Mesendoderm (in vitro differentiated cells): ENCODE results near the gene ITSN1.

Source experiments
- DNase-seq: peaks from one replicate; pipeline ENCODE4 v3.0.0; 2013
- H2AK5ac ChIP-seq: 2 replicates; pipeline ENCODE4 v1.6.1; 2013; ENCODE audit warnings: low read length, inconsistent platforms
- H2BK120ac ChIP-seq: 2 replicates; pipeline ENCODE4 v1.6.1; 2013; ENCODE audit warnings: low read depth, mild to moderate bottlenecking, low read length, moderate library complexity, mixed read lengths
- H2BK15ac ChIP-seq: replicated peaks from 2 replicates; pipeline ENCODE4 v1.6.1; 2013; ENCODE audit warnings: low read depth, mild to moderate bottlenecking, moderate library complexity
- H2BK5ac ChIP-seq: 2 replicates; pipeline ENCODE4 v1.6.1; 2013; ENCODE audit warnings: low read length, inconsistent platforms
- H3K18ac ChIP-seq: 2 replicates; pipeline ENCODE4 v1.6.1; 2013; ENCODE audit warnings: mild to moderate bottlenecking, low read length, mixed read lengths
- H3K23ac ChIP-seq: one replicate; pipeline ENCODE4 v1.6.1; 2013; ENCODE audit warnings: low read length
- H3K27ac ChIP-seq: 2 replicates; pipeline ENCODE4 v1.5.1; 2013; ENCODE audit warnings: low read depth, mild to moderate bottlenecking, inconsistent platforms, low read length, moderate library complexity
- H3K27me3 ChIP-seq: 2 replicates; pipeline ENCODE4 v1.6.1; 2013; ENCODE audit warnings: low read length, control low read depth, mild to moderate bottlenecking, inconsistent platforms; ENCODE audit not compliant: insufficient read depth, poor library complexity
- H3K36me3 ChIP-seq: 2 replicates; pipeline ENCODE4 v1.6.1; 2013; ENCODE audit warnings: low read length, inconsistent platforms; ENCODE audit not compliant: control insufficient read depth, insufficient read depth
- H3K4ac ChIP-seq: one replicate; pipeline ENCODE4 v1.6.1; 2013; ENCODE audit warnings: low read depth, mild to moderate bottlenecking, low read length, moderate library complexity
- H3K4me1 ChIP-seq: 2 replicates; pipeline ENCODE4 v1.6.1; 2013; ENCODE audit warnings: low read depth, low read length, inconsistent platforms; ENCODE audit not compliant: control insufficient read depth
- H3K4me2 ChIP-seq: 2 replicates; pipeline ENCODE4 v1.6.1; 2013; ENCODE audit warnings: low read length
- H3K4me3 ChIP-seq: 2 replicates; pipeline ENCODE4 v1.5.1; 2013; ENCODE audit warnings: mild to moderate bottlenecking, low read length
- H3K56ac ChIP-seq: one replicate; pipeline ENCODE4 v1.6.1; 2013; ENCODE audit warnings: low read length
- H3K79me1 ChIP-seq: 2 replicates; pipeline ENCODE4 v1.6.1; 2013; ENCODE audit warnings: low read length, inconsistent platforms
- H3K79me2 ChIP-seq: 2 replicates; pipeline ENCODE4 v1.6.1; 2013; ENCODE audit warnings: mild to moderate bottlenecking, low read length; ENCODE audit not compliant: control insufficient read depth, insufficient read depth
- H3K9ac ChIP-seq: 2 replicates; pipeline ENCODE4 v1.6.1; 2013; ENCODE audit warnings: low read length, inconsistent platforms
- H4K5ac ChIP-seq: one replicate; pipeline ENCODE4 v1.6.1; 2013; ENCODE audit warnings: low read length
- H4K8ac ChIP-seq: one replicate; pipeline ENCODE4 v1.6.1; 2013; ENCODE audit warnings: low read depth, mild to moderate bottlenecking, control low read depth, low read length, moderate library complexity
- WGBS: extraction: QIAGEN DNeasy Blood & Tissue Kit; methylation state at CpG from one replicate; pipeline ENCODE4 v1.1.7; 2013; ENCODE audit warnings: low lambda C conversion rate, missing lambda C conversion rate; ENCODE audit not compliant: insufficient coverage; ENCODE audit errors: extremely low coverage; 5-methylcytosine and 5-hydroxymethylcytosine counted together

ITSN1 gene

GRCh38 chr21:33881689-33882440 is 239.6 kb downstream of the ITSN1 start:
- Histone ChIP-seq H3K79me1 (no peaks in the 10 kb centered on the region), H3K79me2 (no peaks in the 10 kb centered on the region), H3K4ac (no peak overlapping the region), H3K4me3 (no peak overlapping the region), H3K4me1 (no peaks in the 10 kb centered on the region), H3K27ac (no peak overlapping the region), H2BK15ac (no peak overlapping the region), H2BK120ac (no peak overlapping the region), H2AK5ac (no peak overlapping the region), H3K56ac (no peak overlapping the region), H3K36me3 (no peaks in the 10 kb centered on the region), H2BK5ac (no peak overlapping the region), H3K4me2 (no peak overlapping the region), H3K23ac (no peak overlapping the region), H3K9ac (no peak overlapping the region), H4K5ac (no peak overlapping the region), H4K8ac (no peak overlapping the region), H3K27me3 (no peaks in the 10 kb centered on the region), H3K18ac (no peak overlapping the region)
- DNase-seq, result no peak
- WGBS, result no CpG with 5 or more reads among the region's 9 CpGs

DNA sequence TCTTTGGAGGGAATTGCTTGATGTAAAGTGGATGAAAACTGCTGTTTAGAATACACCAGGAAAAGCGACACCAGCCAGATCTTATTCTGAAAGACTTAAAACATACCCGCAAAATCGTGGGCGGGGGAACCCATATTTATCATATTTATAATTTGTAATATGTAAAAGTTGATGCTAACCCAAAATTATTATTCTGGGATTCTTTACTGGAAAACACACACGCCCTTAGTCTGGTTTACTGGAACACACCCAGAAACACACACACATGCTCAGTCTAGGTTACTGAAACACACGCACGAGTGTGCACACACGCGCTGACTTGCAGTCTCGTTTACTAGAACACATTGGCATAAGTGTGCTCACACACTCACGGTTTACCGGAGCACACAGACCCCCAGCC is 240.8 kb downstream of the ITSN1 start:
- no peaks in the 10 kb centered on the region for H3K36me3 ChIP-seq
- no peaks in the 10 kb centered on the region for H3K79me1 ChIP-seq
- H3K27me3 ChIP-seq, result no peaks in the 10 kb centered on the region
- no peak overlapping the region for H3K4me2 ChIP-seq
- H2AK5ac ChIP-seq, result no peak overlapping the region
- no peak overlapping the region for H3K56ac ChIP-seq
- no peak overlapping the region for H3K4ac ChIP-seq
- no peak overlapping the region for H3K23ac ChIP-seq
- H3K79me2 ChIP-seq, result no peaks in the 10 kb centered on the region
- no CpG with 5 or more reads among the region's 12 CpGs for WGBS
- H4K8ac ChIP-seq, result no peak overlapping the region
- H2BK5ac ChIP-seq, result no peak overlapping the region
- H3K18ac ChIP-seq, result no peak overlapping the region
- H3K4me1 ChIP-seq, result no peaks in the 10 kb centered on the region
- no peak overlapping the region for H2BK120ac ChIP-seq
- no peak for DNase-seq
- H3K4me3 ChIP-seq, result no peak overlapping the region
- no peak overlapping the region for H4K5ac ChIP-seq
- H2BK15ac ChIP-seq, result no peak overlapping the region
- no peak overlapping the region for H3K9ac ChIP-seq
- no peak overlapping the region for H3K27ac ChIP-seq

GRCh38 chr21:33884376-33885171 is 242.3 kb downstream of the ITSN1 start:
- no CpG with 5 or more reads among the region's 20 CpGs for WGBS
- Histone ChIP-seq H3K4me1 (no peaks in the 10 kb centered on the region), H3K79me1 (no peaks in the 10 kb centered on the region)

DNA sequence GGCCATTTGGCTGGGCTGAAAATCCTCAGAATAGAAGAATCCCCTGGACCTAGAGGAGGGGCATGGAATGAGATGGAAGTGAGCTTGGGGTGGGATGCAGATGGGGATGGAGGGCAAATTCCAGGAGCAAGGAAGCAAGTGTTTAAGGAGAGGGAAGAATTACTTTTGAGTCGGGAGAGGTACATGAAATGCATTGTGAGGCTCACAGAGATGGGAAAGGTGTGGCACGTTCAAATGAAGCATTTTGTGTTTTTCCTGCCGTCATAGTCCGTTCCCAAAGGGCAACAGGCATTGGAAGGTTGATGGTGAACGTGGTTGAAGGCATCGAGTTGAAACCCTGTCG is 242.8 kb downstream of the ITSN1 start:
- H3K79me1 ChIP-seq, result no peaks in the 10 kb centered on the region
- H3K27me3 ChIP-seq, result no peaks in the 10 kb centered on the region
- H4K8ac ChIP-seq, result no peak overlapping the region
- H3K4ac ChIP-seq, result no peak overlapping the region
- DNase-seq, result no peak
- H3K27ac ChIP-seq, result no peak overlapping the region
- no peak overlapping the region for H3K56ac ChIP-seq
- H4K5ac ChIP-seq, result no peak overlapping the region
- WGBS, result no CpG with 5 or more reads among the region's 7 CpGs
- no peak overlapping the region for H3K4me3 ChIP-seq
- H3K18ac ChIP-seq, result no peak overlapping the region
- H2BK15ac ChIP-seq, result no peak overlapping the region
- H3K4me2 ChIP-seq, result no peak overlapping the region
- H3K23ac ChIP-seq, result no peak overlapping the region
- no peak overlapping the region for H2BK5ac ChIP-seq
- no peak overlapping the region for H3K9ac ChIP-seq
- H3K79me2 ChIP-seq, result no peaks in the 10 kb centered on the region
- no peaks in the 10 kb centered on the region for H3K36me3 ChIP-seq
- H2BK120ac ChIP-seq, result no peak overlapping the region
- H2AK5ac ChIP-seq, result no peak overlapping the region
- H3K4me1 ChIP-seq, result no peaks in the 10 kb centered on the region

More at GRCh38 chr21:33884376-33885171, 242.3 kb downstream of the ITSN1 start:
- H3K36me3 ChIP-seq, result no peaks in the 10 kb centered on the region
- no peak overlapping the region for H3K4ac ChIP-seq
- H3K27ac ChIP-seq, result no peak overlapping the region
- no peak overlapping the region for H2BK120ac ChIP-seq
- no peaks in the 10 kb centered on the region for H3K27me3 ChIP-seq
- H2AK5ac ChIP-seq, result no peak overlapping the region
- no peak overlapping the region for H3K23ac ChIP-seq
- no peak for DNase-seq
- no peak overlapping the region for H3K18ac ChIP-seq
- H2BK5ac ChIP-seq, result no peak overlapping the region
- no peaks in the 10 kb centered on the region for H3K79me2 ChIP-seq
- H4K5ac ChIP-seq, result no peak overlapping the region
- no peak overlapping the region for H4K8ac ChIP-seq
- no peak overlapping the region for H3K4me2 ChIP-seq
- H3K56ac ChIP-seq, result no peak overlapping the region
- no peak overlapping the region for H3K9ac ChIP-seq
- H3K4me3 ChIP-seq, result no peak overlapping the region
- H2BK15ac ChIP-seq, result no peak overlapping the region

DNA sequence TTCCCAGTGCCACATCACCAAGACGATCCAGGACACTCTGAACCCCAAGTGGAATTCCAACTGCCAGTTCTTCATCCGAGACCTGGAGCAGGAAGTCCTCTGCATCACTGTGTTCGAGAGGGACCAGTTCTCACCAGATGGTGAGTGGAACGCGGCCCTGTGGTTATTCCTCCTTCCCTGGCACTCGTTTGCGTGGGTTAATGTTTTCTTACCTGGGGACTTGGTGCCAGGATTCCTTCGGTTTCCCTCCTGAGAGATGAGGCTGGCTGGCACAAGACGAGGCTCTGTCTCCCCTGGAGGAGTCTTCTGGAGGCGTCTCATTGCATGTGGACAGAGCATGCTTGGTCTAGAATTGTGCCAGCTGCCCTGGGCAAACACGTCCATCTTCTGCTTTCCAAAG is 244.0 kb downstream of the ITSN1 start:
- Histone ChIP-seq H4K8ac (no peak overlapping the region), H3K79me1 (no peaks in the 10 kb centered on the region), H3K4me1 (no peaks in the 10 kb centered on the region), H3K4ac (no peak overlapping the region), H3K23ac (no peak overlapping the region), H3K56ac (no peak overlapping the region), H2BK120ac (no peak overlapping the region), H3K27me3 (no peaks in the 10 kb centered on the region), H3K27ac (no peak overlapping the region), H3K4me3 (no peak overlapping the region), H4K5ac (no peak overlapping the region), H2BK5ac (no peak overlapping the region), H3K79me2 (no peaks in the 10 kb centered on the region), H2AK5ac (no peak overlapping the region), H2BK15ac (no peak overlapping the region), H3K18ac (no peak overlapping the region), H3K4me2 (no peak overlapping the region), H3K9ac (no peak overlapping the region), H3K36me3 (no peaks in the 10 kb centered on the region)
- DNase-seq, result no peak
- WGBS, result no CpG with 5 or more reads among the region's 11 CpGs
